H1 (cell line): ENCODE results near the gene TMEM127. TPM values are rescaled to one million over a fixed set of nuclear protein-coding genes. Genes with fewer than 3 reads are reported as not detected.

ENCODE experiments used
- CTCF ChIA-PET: fragments of 300-600 bp; sonication (Branson Sonifier 250); formaldehyde crosslinking; loops from one replicate; lab custom pipeline; 2021; ENCODE audit not compliant: partially characterized antibody; lab: Charles Lee
- POLR2A ChIA-PET: fragments of 300-600 bp; sonication (Branson Sonifier 250); formaldehyde crosslinking; loops from one replicate; lab custom pipeline; 2021; ENCODE audit warnings: inconsistent platforms; ENCODE audit not compliant: partially characterized antibody; lab: Charles Lee
- DNase-seq, 2 experiments: peaks; one replicate each; pipeline versions ENCODE4 v3.0.0 to v3.0.0-alpha.2; 2010 to 2022; ENCODE audit warnings: low spot score in 2 of 2, low read depth in 1 of 2, mixed read lengths in 1 of 2
- FAIRE-seq: peaks from 2 replicates; lab custom pipeline; 2011; peaks lifted over from hg19 to GRCh38; lab: Jason Lieb, UNC
- H2AFZ ChIP-seq: 2 replicates; pipeline ENCODE4 v1.8.1; 2012; ENCODE audit warnings: low read length, inconsistent platforms
- H2AK5ac ChIP-seq: 2 replicates; pipeline ENCODE4 v1.6.1; 2013; ENCODE audit warnings: low read depth, low read length
- H2BK120ac ChIP-seq: replicated peaks from 2 replicates; pipeline ENCODE3; 2013; ENCODE audit warnings: low read depth, low read length, inconsistent platforms
- H2BK12ac ChIP-seq: 2 replicates; pipeline ENCODE4 v1.6.1; 2013; ENCODE audit warnings: low read depth, low read length
- H2BK15ac ChIP-seq: 2 replicates; pipeline ENCODE4 v1.6.1; 2013; ENCODE audit warnings: low read length
- H2BK20ac ChIP-seq: 2 replicates; pipeline ENCODE4 v1.6.1; 2013; ENCODE audit warnings: low read length
- H2BK5ac ChIP-seq: 2 replicates; pipeline ENCODE4 v1.6.1; 2013; ENCODE audit warnings: low read depth, low read length
- H3K14ac ChIP-seq: 2 replicates; pipeline ENCODE4 v1.6.1; 2013; ENCODE audit warnings: inconsistent platforms; ENCODE audit not compliant: insufficient read length
- H3K18ac ChIP-seq: 2 replicates; pipeline ENCODE4 v1.6.1; 2013; ENCODE audit warnings: low read length; ENCODE audit errors: extremely low read depth
- H3K23ac ChIP-seq: 2 replicates; pipeline ENCODE4 v1.6.1; 2013; ENCODE audit warnings: inconsistent platforms; ENCODE audit not compliant: insufficient read length
- H3K23me2 ChIP-seq: 2 replicates; pipeline ENCODE4 v1.6.1; 2013; ENCODE audit warnings: low read depth, low read length
- H3K27ac ChIP-seq: 2 replicates; pipeline ENCODE4 v1.6.1; 2011; ENCODE audit warnings: low read depth, low read length, inconsistent platforms
- H3K27me3 ChIP-seq, 4 experiments: replicated peaks in 1 of 4; 1 replicate in 1 of 4; 2 replicates in 3 of 4; pipeline versions ENCODE4 v1.6.1 to v1.8.1; 2011 to 2013; ENCODE audit warnings: low read length in 3 of 4, mild to moderate bottlenecking in 3 of 4, inconsistent platforms in 2 of 4, mixed read lengths in 2 of 4, moderate library complexity in 1 of 4; ENCODE audit not compliant: control insufficient read depth in 3 of 4, insufficient read depth in 3 of 4; ENCODE audit errors: extremely low read depth in 1 of 4
- H3K36me3 ChIP-seq, 4 experiments: 2 replicates each; pipeline versions ENCODE4 v1.6.1 to v1.8.1; 2011 to 2013; ENCODE audit warnings: mild to moderate bottlenecking in 4 of 4, low read length in 3 of 4, moderate library complexity in 2 of 4, control low read depth in 1 of 4, inconsistent platforms in 1 of 4; ENCODE audit not compliant: insufficient read depth in 4 of 4, control insufficient read depth in 2 of 4
- H3K4ac ChIP-seq: replicated peaks from 2 replicates; pipeline ENCODE3; 2013; ENCODE audit warnings: low read length, low read depth, mixed read lengths, inconsistent platforms; ENCODE audit not compliant: insufficient read length
- H3K4me1 ChIP-seq, 4 experiments: replicated peaks in 1 of 4; 1 replicate in 1 of 4; 2 replicates in 3 of 4; pipeline versions ENCODE4 v1.6.1 to v1.8.1; 2011 to 2013; ENCODE audit warnings: low read length in 3 of 4, inconsistent platforms in 2 of 4, mixed read lengths in 1 of 4; ENCODE audit not compliant: insufficient read depth in 4 of 4, control insufficient read depth in 3 of 4
- H3K4me2 ChIP-seq, 2 experiments: 2 replicates each; pipeline versions ENCODE4 v1.6.1 to v1.8.1; 2011 to 2013; ENCODE audit warnings: low read depth in 2 of 2, low read length in 2 of 2, control low read depth in 1 of 2, inconsistent platforms in 1 of 2, mild to moderate bottlenecking in 1 of 2; ENCODE audit not compliant: insufficient read depth in 1 of 2
- H3K4me3 ChIP-seq, 4 experiments: fragments of 200-600, 300-600 bp in 1 of 4; sonication (generic), shearing (Covaris generic), sonication (Bioruptor Twin) in 1 of 4; 2 replicates each; pipeline versions ENCODE4 v1.5.1 to v1.8.1; 2011 to 2016; ENCODE audit warnings: low read length in 4 of 4, low read depth in 3 of 4, control low read depth in 2 of 4, inconsistent platforms in 2 of 4, mild to moderate bottlenecking in 2 of 4, mixed read lengths in 1 of 4, moderate library complexity in 1 of 4; ENCODE audit not compliant: insufficient read depth in 2 of 4; ENCODE audit errors: extremely low read depth in 1 of 4
- H3K56ac ChIP-seq: replicated peaks from 2 replicates; pipeline ENCODE3; 2013; ENCODE audit warnings: low read depth, mild to moderate bottlenecking, mixed read lengths, low read length, inconsistent platforms; ENCODE audit not compliant: insufficient read length
- H3K79me1 ChIP-seq: 2 replicates; pipeline ENCODE4 v1.6.1; 2013; ENCODE audit warnings: low read depth, low read length, control low read depth
- H3K79me2 ChIP-seq, 2 experiments: 2 replicates each; pipeline versions ENCODE4 v1.6.1 to v1.8.1; 2012 to 2013; ENCODE audit warnings: low read length in 2 of 2, mild to moderate bottlenecking in 2 of 2, inconsistent platforms in 1 of 2; ENCODE audit not compliant: insufficient read depth in 2 of 2, control insufficient read depth in 1 of 2
- H3K9ac ChIP-seq, 4 experiments: replicated peaks in 1 of 4; 1 replicate in 1 of 4; 2 replicates in 3 of 4; pipeline versions ENCODE4 v1.6.1 to v1.8.1; 2011 to 2013; ENCODE audit warnings: low read depth in 3 of 4, low read length in 3 of 4, control low read depth in 2 of 4, mild to moderate bottlenecking in 2 of 4, moderate library complexity in 2 of 4, inconsistent platforms in 1 of 4; ENCODE audit errors: extremely low read depth in 1 of 4
- H3K9me3 ChIP-seq, 2 experiments: 2 replicates each; pipeline versions ENCODE4 v1.6.1 to v1.8.1; 2012 to 2013; ENCODE audit warnings: mild to moderate bottlenecking in 2 of 2, moderate library complexity in 2 of 2, control low read depth in 1 of 2, inconsistent platforms in 1 of 2, low read depth in 1 of 2, low read length in 1 of 2, mixed read lengths in 1 of 2; ENCODE audit not compliant: insufficient read depth in 2 of 2
- H4K20me1 ChIP-seq, 2 experiments: replicated peaks in 1 of 2; 2 replicates each; pipeline versions ENCODE3 to v1.8.1; 2011 to 2013; ENCODE audit warnings: inconsistent platforms in 2 of 2, low read length in 2 of 2, mild to moderate bottlenecking in 1 of 2; ENCODE audit not compliant: insufficient read depth in 2 of 2, control insufficient read depth in 1 of 2
- H4K5ac ChIP-seq: 2 replicates; pipeline ENCODE4 v1.6.1; 2013; ENCODE audit warnings: low read length, low read depth, mixed read lengths, inconsistent platforms; ENCODE audit not compliant: insufficient read length
- H4K8ac ChIP-seq: 2 replicates; pipeline ENCODE4 v1.8.0; 2013; ENCODE audit warnings: mild to moderate bottlenecking, moderate library complexity, low read length, inconsistent platforms; ENCODE audit not compliant: insufficient read depth; ENCODE audit errors: extremely low read depth
- H4K91ac ChIP-seq: replicated peaks from 2 replicates; pipeline ENCODE3; 2013; ENCODE audit warnings: low read length, mixed read lengths, inconsistent platforms; ENCODE audit not compliant: insufficient read length
- CBX5 ChIP-seq: fragments of 300-800, 300-1000 bp; sonication (generic); IDR thresholded peaks from 2 replicates; pipeline ENCODE4 v1.7.1; 2016; ENCODE audit warnings: antibody characterized with exemption, low read length, low read depth
- CHD1 ChIP-seq: IDR thresholded peaks from 2 replicates; pipeline ENCODE4 v1.6.1; 2012; ENCODE audit warnings: low read depth, low read length, improper control_type of control experiment
- GTF2F1 ChIP-seq: IDR thresholded peaks from 2 replicates; pipeline ENCODE4 v1.6.1; 2012; ENCODE audit warnings: low read depth, low read length, improper control_type of control experiment, borderline replicate concordance
- PHF8 ChIP-seq: fragments of 200-600 bp; sonication (generic); conservative IDR thresholded peaks from 2 replicates; pipeline ENCODE4 v1.7.1; 2012; ENCODE audit warnings: low read depth, mild to moderate bottlenecking, inconsistent platforms, low read length, moderate library complexity
- POLR2A ChIP-seq, 2 experiments: IDR thresholded peaks; 1 replicate in 1 of 2; 2 replicates in 1 of 2; pipeline ENCODE4 v1.6.1; 2011; ENCODE audit warnings: low read depth in 2 of 2, low read length in 2 of 2, mild to moderate bottlenecking in 2 of 2; ENCODE audit errors: control extremely low read depth in 1 of 2
- RAD21 ChIP-seq, 2 experiments: IDR thresholded peaks in 1 of 2; conservative IDR thresholded peaks in 1 of 2; 2 replicates each; pipeline ENCODE4 v1.6.1; 2011; ENCODE audit warnings: low read depth in 2 of 2, low read length in 2 of 2, improper control_type of control experiment in 1 of 2, inconsistent platforms in 1 of 2, mild to moderate bottlenecking in 1 of 2, moderate library complexity in 1 of 2
- SIRT6 ChIP-seq: IDR thresholded peaks from one replicate; pipeline ENCODE4 v1.7.1; 2012; ENCODE audit warnings: low read length, inconsistent platforms
- TBP ChIP-seq: IDR thresholded peaks from 2 replicates; pipeline ENCODE4 v1.6.1; 2011; ENCODE audit warnings: low read depth, low read length, improper control_type of control experiment
- YY1 ChIP-seq: IDR thresholded peaks from 2 replicates; pipeline ENCODE4 v1.6.1; 2011; ENCODE audit warnings: low read depth, mild to moderate bottlenecking, low read length
- WGBS, 2 experiments: shearing (Covaris generic) in 1 of 2; methylation state at CpG; one replicate each; pipeline versions ENCODE4 v1.1.6 to v1.1.7; 2013 to 2015; ENCODE audit warnings: low lambda C conversion rate in 2 of 2, mixed read lengths in 2 of 2, inconsistent platforms in 1 of 2, low coverage in 1 of 2, missing lambda C conversion rate in 1 of 2; ENCODE audit not compliant: insufficient replicate concordance in 2 of 2, insufficient coverage in 1 of 2, insufficient read length in 1 of 2; ENCODE audit errors: extremely low coverage in 1 of 2, missing lambda C conversion rate in 1 of 2; 5-methylcytosine and 5-hydroxymethylcytosine counted together
- polyA plus RNA-seq, 7 experiments: library from polyadenylated mRNA; depleted of rRNA in 3 of 7; stranded (reverse) in 5 of 7; unstranded in 2 of 7; fragments of >200 nt in 5 of 7; fragments of 200-250 nt in 2 of 7; gene quantifications; 1 replicate in 5 of 7; 2 replicates in 1 of 7; 4 replicates in 1 of 7; pipeline versions ENCODE4 v1.2.1 to v1.2.3, GENCODE V29; 2011 to 2013; ENCODE audit warnings: missing spikeins in 2 of 7, mixed read lengths in 2 of 7
- total RNA-seq: library from RNA; stranded (reverse); fragmentation: NEBNext Ultra II Directional; extraction: Animal tissue kit (Norgen Biotek cat#: 25700); gene quantifications from 2 replicates; pipeline ENCODE4 v1.2.1, GENCODE V29; 2021
- TF ChIP-seq, protein P1 (sequence below): IDR thresholded peaks from 2 replicates; pipeline ENCODE4 v1.6.1; 2011; ENCODE audit warnings: low read depth, mild to moderate bottlenecking, low read length; ENCODE audit not compliant: insufficient read depth

Gene TMEM127
- total and polyA plus RNA-seq, 2 of the 8 experiments (the other 6 are each of a cell fraction or from before 2014, with no cell fraction given), result 25.0 to 41.0 TPM

DNA sequence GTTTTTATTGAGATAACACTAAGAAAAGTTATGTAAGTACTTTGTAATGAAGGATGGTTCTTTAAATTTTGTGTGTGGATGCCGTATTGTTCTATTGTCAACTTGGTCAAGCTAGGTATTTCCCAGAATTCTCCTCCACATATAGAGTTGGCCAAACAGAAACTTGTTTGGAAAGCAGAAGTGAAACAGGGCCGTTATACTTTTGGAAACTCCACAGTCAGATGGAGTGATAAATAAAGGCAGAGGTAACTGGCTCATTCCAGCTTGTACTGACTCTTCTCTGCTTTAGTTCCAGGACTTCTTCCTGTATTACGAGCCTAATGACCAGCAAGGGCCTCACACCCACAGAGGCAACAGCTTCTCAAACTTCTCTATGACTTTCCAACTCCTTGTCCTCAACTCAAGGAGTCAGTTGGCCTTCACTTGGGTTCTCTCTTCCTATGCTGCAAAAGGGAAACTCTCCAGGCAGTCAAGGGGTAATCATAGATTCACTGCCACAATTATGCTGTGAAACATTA lies 40.7 kb downstream of the TMEM127 start:
- H3K23ac ChIP-seq, result no peak overlapping the region
- no peak overlapping the region for H2BK5ac ChIP-seq
- no peak overlapping the region for H2BK20ac ChIP-seq
- no peaks in the 10 kb centered on the region for H4K20me1 ChIP-seq
- H3K56ac ChIP-seq, result no peak overlapping the region
- no peaks in the 10 kb centered on the region for H3K27me3 ChIP-seq
- H3K27ac ChIP-seq, result no peak overlapping the region
- no peaks in the 10 kb centered on the region for H3K23me2 ChIP-seq
- no peaks in the 10 kb centered on the region for H3K79me2 ChIP-seq
- DNase-seq (no peak), FAIRE-seq (no peak)
- no peak overlapping the region for H3K9ac ChIP-seq
- no peak overlapping the region for H3K4me3 ChIP-seq
- H2AK5ac ChIP-seq, result no peak overlapping the region
- no peak overlapping the region for H3K14ac ChIP-seq
- H4K91ac ChIP-seq, result no peak overlapping the region
- ChIA-PET CTCF (interaction anchor here (0.6 to 1.4 kb wide), 6 partner anchors 8 to 44 kb away, joined by 3 to 5 read pairs (median 3); no protein-coding TSS in a partner anchor), POLR2A (interaction anchor here (0.7 kb wide), 1 partner anchor 115 kb away, joined by 4 read pairs; no protein-coding TSS in a partner anchor)
- H2AFZ ChIP-seq, result no peak overlapping the region
- no peak overlapping the region for H2BK120ac ChIP-seq
- H3K9me3 ChIP-seq, result no peaks in the 10 kb centered on the region
- H3K79me1 ChIP-seq, result no peaks in the 10 kb centered on the region
- no peak overlapping the region for H2BK15ac ChIP-seq
- H3K18ac ChIP-seq, result no peak overlapping the region
- H3K36me3 ChIP-seq, result no peaks in the 10 kb centered on the region
- H2BK12ac ChIP-seq, result no peak overlapping the region
- H3K4me1 ChIP-seq, result no peaks in the 10 kb centered on the region
- no peak overlapping the region for H3K4me2 ChIP-seq
- no peak overlapping the region for H3K4ac ChIP-seq
- H4K5ac ChIP-seq, result no peak overlapping the region
- H4K8ac ChIP-seq, result no peak overlapping the region
- 93% methylated on average over 3 of the region's 3 CpGs; no CpG with 5 or more reads in 1 of the 2 experiments for WGBS, 2 experiments
- TF ChIP-seq PHF8, result no peak
- TF ChIP-seq, protein P1, sequence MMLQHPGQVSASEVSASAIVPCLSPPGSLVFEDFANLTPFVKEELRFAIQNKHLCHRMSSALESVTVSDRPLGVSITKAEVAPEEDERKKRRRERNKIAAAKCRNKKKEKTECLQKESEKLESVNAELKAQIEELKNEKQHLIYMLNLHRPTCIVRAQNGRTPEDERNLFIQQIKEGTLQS, result no peak
- no peak for TF ChIP-seq TBP
- no peak for TF ChIP-seq SIRT6
- TF ChIP-seq GTF2F1, result no peak
- no peak for TF ChIP-seq YY1
- TF ChIP-seq CBX5, result no peak
- no peak for TF ChIP-seq CHD1
- TF ChIP-seq POLR2A (IDR thresholded peaks at IDR 0.05; ENCODE audit: control extremely low read depth in 1 of 2, low read depth in 2 of 2, low read length in 2 of 2), result no peak
- TF ChIP-seq RAD21 (IDR thresholded peaks at IDR 0.05 in 1 of 2, conservative IDR thresholded peaks at IDR 0.05 in 1 of 2; ENCODE audit: low read depth in 2 of 2, low read length in 2 of 2), result no peak
